B cell (primary cell): ENCODE measurements around the gene MARCHF10. TPM values are rescaled to one million over a fixed set of nuclear protein-coding genes. Genes with fewer than 3 reads are reported as not detected.

Experiments
- ATAC-seq: fragments of 200-7000 bp; cut with Tn5 transposase; one replicate; pipeline ENCODE4 v1.10.0; 2021; ENCODE audit warnings: low read depth, mild to moderate bottlenecking, moderate number of reproducible peaks, moderate library complexity
- CTCF ChIA-PET: fragments of 350-600 bp; sonication (Branson Sonifier 250); formaldehyde crosslinking; loops from one replicate; lab custom pipeline; 2021; ENCODE audit warnings: antibody characterized with exemption, inconsistent platforms; lab: Charles Lee
- POLR2A ChIA-PET: fragments of 350-600 bp; sonication (Branson Sonifier 250); formaldehyde crosslinking; loops from one replicate; lab custom pipeline; 2021; ENCODE audit warnings: antibody characterized with exemption; lab: Charles Lee
- DNase-seq: peaks from one replicate; pipeline ENCODE4 v3.0.0; 2013
- H2AFZ ChIP-seq: 2 replicates; pipeline ENCODE4 v1.6.1; 2012; ENCODE audit warnings: mild to moderate bottlenecking, low read depth, low read length; ENCODE audit not compliant: insufficient read depth, poor library complexity, severe bottlenecking
- H3K27ac ChIP-seq, 2 donors: 1 replicate in 1 of 2; 2 replicates in 1 of 2; pipeline ENCODE4 v1.5.1; 2012 to 2013; ENCODE audit warnings: low read length in 2 of 2, mild to moderate bottlenecking in 2 of 2, moderate library complexity in 1 of 2
- H3K27me3 ChIP-seq, 4 experiments: fragments of 200-600 bp in 1 of 4; sonication (generic) in 1 of 4; replicated peaks in 1 of 4; 1 replicate in 2 of 4; 2 replicates in 2 of 4; pipeline versions ENCODE4 v1.6.1 to v1.7.0; 2013 to 2016; ENCODE audit warnings: low read length in 3 of 4, mild to moderate bottlenecking in 2 of 4, mixed read lengths in 1 of 4, moderate library complexity in 1 of 4; ENCODE audit not compliant: insufficient read depth in 4 of 4, control insufficient read depth in 3 of 4; ENCODE audit errors: control extremely low read depth in 1 of 4
- H3K36me3 ChIP-seq, 2 experiments: replicated peaks in 1 of 2; 1 replicate in 1 of 2; 2 replicates in 1 of 2; pipeline versions ENCODE4 v1.6.1 to v1.7.1; 2013; ENCODE audit warnings: low read length in 1 of 2; ENCODE audit not compliant: insufficient read depth in 2 of 2, control insufficient read depth in 1 of 2; ENCODE audit errors: control extremely low read depth in 1 of 2, extremely low read depth in 1 of 2
- H3K4me1 ChIP-seq, 2 donors: fragments of 200-600 bp in 1 of 2; sonication (generic) in 1 of 2; 1 replicate in 1 of 2; 2 replicates in 1 of 2; pipeline versions ENCODE4 v1.5.1 to v1.6.1; 2013 to 2017; ENCODE audit warnings: low read length in 2 of 2; ENCODE audit not compliant: control insufficient read depth in 2 of 2, insufficient read depth in 2 of 2
- H3K4me2 ChIP-seq: replicated peaks from 2 replicates; pipeline ENCODE3; 2012; ENCODE audit warnings: mild to moderate bottlenecking, low read depth, low read length; ENCODE audit not compliant: poor library complexity, severe bottlenecking
- H3K4me3 ChIP-seq, 5 experiments: fragments of 200-600 bp in 1 of 5; sonication (generic) in 1 of 5; 1 replicate in 3 of 5; 2 replicates in 2 of 5; pipeline versions ENCODE4 v1.5.1 to v1.7.0; 2011 to 2016; ENCODE audit warnings: low read length in 4 of 5, mild to moderate bottlenecking in 4 of 5, low read depth in 2 of 5, control low read depth in 1 of 5, moderate library complexity in 1 of 5; ENCODE audit not compliant: insufficient read depth in 1 of 5; ENCODE audit errors: control extremely low read depth in 1 of 5, extremely low read depth in 1 of 5
- H3K79me2 ChIP-seq: fragments of 200-600 bp; sonication (generic); one replicate; pipeline ENCODE4 v1.6.0; 2016; ENCODE audit warnings: low read length; ENCODE audit not compliant: control insufficient read depth, insufficient read depth
- H3K9ac ChIP-seq: fragments of 200-600 bp; sonication (generic); 2 replicates; pipeline ENCODE4 v1.6.1; 2017; ENCODE audit warnings: mild to moderate bottlenecking, low read length, moderate library complexity
- H3K9me3 ChIP-seq, 3 donors: one replicate each; pipeline versions ENCODE4 v1.6.1 to v1.7.1; 2013; ENCODE audit warnings: low read length in 2 of 3; ENCODE audit not compliant: control insufficient read depth in 2 of 3, insufficient read depth in 1 of 3; ENCODE audit errors: control extremely low read depth in 1 of 3
- H4K20me1 ChIP-seq: 2 replicates; pipeline ENCODE4 v1.6.0; 2012; ENCODE audit warnings: mild to moderate bottlenecking, low read length; ENCODE audit not compliant: insufficient read depth, control insufficient read depth, poor library complexity, severe bottlenecking
- H3K27ac Mint-ChIP-seq: one replicate; pipeline ENCODE4 v1.8.0; 2021; ENCODE audit warnings: mixed read lengths
- H3K27me3 Mint-ChIP-seq: one replicate; pipeline ENCODE4 v1.8.0; 2021; ENCODE audit warnings: mixed read lengths
- H3K4me1 Mint-ChIP-seq: one replicate; pipeline ENCODE4 v1.8.0; 2021; ENCODE audit warnings: mixed read lengths
- H3K4me3 Mint-ChIP-seq: one replicate; pipeline ENCODE4 v1.8.0; 2021; ENCODE audit warnings: mixed read lengths
- H3K9me3 Mint-ChIP-seq: one replicate; pipeline ENCODE4 v1.8.0; 2022; ENCODE audit warnings: mixed read lengths; ENCODE audit not compliant: insufficient read depth
- CTCF ChIP-seq: fragments of 200-600 bp; IDR thresholded peaks from one replicate; pipeline ENCODE4 v1.8.0; 2022; ENCODE audit warnings: antibody characterized with exemption, mild to moderate bottlenecking
- EZH2 ChIP-seq: IDR thresholded peaks from 2 replicates; pipeline ENCODE4 v1.6.1; 2012; ENCODE audit warnings: borderline replicate concordance, low read depth, mild to moderate bottlenecking, moderate library complexity, low read length; ENCODE audit not compliant: insufficient read depth, poor library complexity, severe bottlenecking
- WGBS: methylation state at CpG from one replicate; pipeline ENCODE4 v1.1.5; 2013; ENCODE audit warnings: missing lambda C conversion rate; ENCODE audit not compliant: insufficient coverage; 5-methylcytosine and 5-hydroxymethylcytosine counted together
- intact Hi-C: fragments of 100-400 bp; cut with micrococcal nuclease; formaldehyde crosslinking; loops from one replicate; pipeline ENCODE4 v1.10.0; 2022
- polyA plus RNA-seq: library from polyadenylated mRNA; depleted of rRNA; stranded (reverse); fragments of >200 nt; gene quantifications from 2 replicates; pipeline ENCODE4 v1.2.3, GENCODE V29; 2012
- total RNA-seq, 2 donors: library from RNA; stranded (reverse); fragments of 120-200 nt in 1 of 2; gene quantifications; 1 replicate in 1 of 2; 2 replicates in 1 of 2; pipeline versions ENCODE4 v1.2.3 to v1.2.4, GENCODE V29; 2013 to 2022

MARCHF10 gene
- total and polyA plus RNA-seq, 2 donors (not counting 1 experiment from before 2014, with no cell fraction given): 0.24 TPM; not detected in 1

- no peaks in the 10 kb centered on the region for H3K36me3 ChIP-seq
- intact Hi-C loops: no loop called here
- H3K27me3 ChIP-seq: peaks cover 0 to 2% (median 0%) of the 10 kb centered on the region in 4 experiments
- H3K27ac Mint-ChIP-seq: no peak overlapping the region
- ChIA-PET CTCF (no interaction called here), POLR2A (no interaction called here)
- H3K4me2 ChIP-seq: no peak overlapping the region
- H3K9me3 Mint-ChIP-seq: no peaks in the 10 kb centered on the region
- no peak overlapping the region for H2AFZ ChIP-seq
- H4K20me1 ChIP-seq: no peaks in the 10 kb centered on the region
- TF ChIP-seq CTCF (no peak), EZH2 (no peak)
- DNase-seq (no peak), ATAC-seq (no peak)
- no peaks in the 10 kb centered on the region for H3K4me1 ChIP-seq
- H3K4me1 Mint-ChIP-seq: no peaks in the 10 kb centered on the region
- WGBS: 80% methylated on average over 4 of the region's 5 CpGs
- no peaks in the 10 kb centered on the region for H3K9me3 ChIP-seq
- no peak overlapping the region for H3K27ac ChIP-seq
- H3K79me2 ChIP-seq: no peaks in the 10 kb centered on the region
- peaks cover 21% of the 10 kb centered on the region for H3K27me3 Mint-ChIP-seq
- no peak overlapping the region for H3K4me3 ChIP-seq
- no peak overlapping the region for H3K9ac ChIP-seq
- H3K4me3 Mint-ChIP-seq: no peak overlapping the region
Observed at GRCh38 chr17:62767997-62768396, 40.1 kb downstream of the MARCHF10 start.

- ChIA-PET CTCF (no interaction called here), POLR2A (no interaction called here)
- no peaks in the 10 kb centered on the region for H3K79me2 ChIP-seq
- DNase-seq (no peak), ATAC-seq (no peak)
- Mint-ChIP-seq H3K27ac (no peak overlapping the region), H3K4me1 (no peaks in the 10 kb centered on the region), H3K9me3 (no peaks in the 10 kb centered on the region), H3K27me3 (peaks cover 21% of the 10 kb centered on the region), H3K4me3 (no peak overlapping the region)
- H4K20me1 ChIP-seq: no peaks in the 10 kb centered on the region
- H3K4me1 ChIP-seq: no peaks in the 10 kb centered on the region
- no peak overlapping the region for H3K27ac ChIP-seq
- intact Hi-C loops: no loop called here
- WGBS: 85% methylated on average over 10 of the region's 10 CpGs
- H3K4me3 ChIP-seq: no peak overlapping the region
- H3K9ac ChIP-seq: no peak overlapping the region
- H2AFZ ChIP-seq: no peak overlapping the region
- peaks cover 0 to 3% (median 1%) of the 10 kb centered on the region in 4 experiments for H3K27me3 ChIP-seq
- TF ChIP-seq CTCF: no peak
- TF ChIP-seq EZH2: no peak
- H3K9me3 ChIP-seq: no peaks in the 10 kb centered on the region
- no peak overlapping the region for H3K4me2 ChIP-seq
- H3K36me3 ChIP-seq: no peaks in the 10 kb centered on the region
Observed at GRCh38 chr17:62765351-62765750, 42.8 kb downstream of the MARCHF10 start.
